ELR (cell line): ENCODE results near the gene FRMPD2.
"Not testable (repeated sequence)": the region's sequence is repeated elsewhere in the genome, so short reads cannot be mapped to it uniquely, and the experiment has no call there.

ENCODE experiments used
- DNase-seq: peaks from one replicate; pipeline ENCODE4 v3.0.0-alpha.2; 2015; ENCODE audit warnings: low read depth

Gene FRMPD2

DNA sequence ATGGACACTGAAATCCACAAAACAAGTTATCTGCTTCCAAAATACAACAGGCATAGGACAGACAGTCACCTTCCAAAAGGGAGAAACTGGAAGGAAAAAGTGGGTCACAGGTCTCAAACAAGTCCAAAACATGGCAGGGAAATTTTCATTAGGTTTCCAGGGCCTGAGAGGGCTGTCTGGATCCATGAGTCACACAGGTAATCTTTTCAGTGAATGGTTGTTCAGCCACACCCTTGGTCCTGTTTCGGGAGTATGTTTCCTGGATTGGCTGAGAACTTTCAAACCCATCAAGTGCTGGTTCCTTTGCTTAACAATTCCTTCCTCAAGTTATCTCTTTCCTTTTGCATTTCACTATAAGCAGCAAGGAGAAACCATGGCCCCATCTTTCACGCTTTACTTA lies 145.5 kb downstream of the FRMPD2 start:
- DNase-seq, result not testable (repeated sequence)

DNA sequence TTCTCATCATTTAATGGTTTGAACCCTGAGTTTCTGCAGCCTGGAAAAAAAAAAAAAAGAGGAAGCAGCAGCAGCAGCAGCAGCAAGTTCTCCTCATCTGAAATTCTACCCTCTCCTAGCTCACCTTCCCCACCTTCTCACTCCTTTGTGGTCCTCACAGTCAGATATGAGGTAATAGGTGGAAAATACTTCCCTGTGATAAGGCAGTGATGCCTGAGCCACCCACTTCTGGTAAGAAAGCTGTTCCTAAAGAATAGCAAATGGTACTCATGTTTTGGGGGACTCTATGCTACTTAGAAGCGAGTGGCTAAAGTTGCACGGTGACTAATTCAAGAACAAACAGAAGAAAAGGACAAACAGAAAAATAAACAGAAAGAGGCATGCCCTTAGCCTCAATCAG lies 148.2 kb downstream of the FRMPD2 start:
- not testable (repeated sequence) for DNase-seq

DNA sequence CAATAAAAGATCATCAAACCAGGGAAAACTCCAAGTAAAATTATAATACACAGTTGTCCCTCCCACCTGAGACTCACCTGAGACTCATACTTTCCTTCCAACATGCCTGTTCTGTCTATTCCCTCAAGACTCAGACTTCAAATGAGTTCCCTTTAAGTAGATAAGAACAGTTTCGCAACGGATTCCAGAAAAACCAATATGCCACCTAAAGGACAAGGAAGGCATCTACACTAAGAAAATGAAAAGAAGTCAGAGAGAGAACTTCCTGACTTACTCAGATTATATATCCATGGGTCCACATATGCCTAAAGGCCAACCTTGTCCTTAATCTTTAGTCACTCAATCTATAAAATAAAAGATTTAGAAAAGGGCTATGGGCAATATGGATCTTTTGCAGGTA lies 148.9 kb downstream of the FRMPD2 start:
- not testable (repeated sequence) for DNase-seq

DNA sequence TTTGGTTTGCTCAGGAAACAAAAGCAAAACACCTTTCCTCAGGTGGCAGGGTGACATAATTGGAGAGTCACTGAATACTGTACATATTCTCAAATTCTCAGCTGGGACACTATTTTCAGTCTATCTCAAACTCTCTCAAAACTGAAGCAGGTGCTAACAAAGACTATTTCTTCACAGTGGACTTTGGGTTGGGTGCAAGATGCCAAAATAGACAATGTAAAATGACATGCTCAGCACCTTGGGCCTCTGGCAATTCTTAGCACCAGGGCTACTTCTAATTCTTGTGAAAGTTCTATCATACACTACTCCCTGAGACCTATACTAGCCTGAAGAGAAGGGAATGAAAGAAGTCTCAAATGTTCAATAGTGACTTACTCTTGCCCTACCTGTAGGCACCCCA lies 151.9 kb downstream of the FRMPD2 start:
- DNase-seq, result not testable (repeated sequence)

DNA sequence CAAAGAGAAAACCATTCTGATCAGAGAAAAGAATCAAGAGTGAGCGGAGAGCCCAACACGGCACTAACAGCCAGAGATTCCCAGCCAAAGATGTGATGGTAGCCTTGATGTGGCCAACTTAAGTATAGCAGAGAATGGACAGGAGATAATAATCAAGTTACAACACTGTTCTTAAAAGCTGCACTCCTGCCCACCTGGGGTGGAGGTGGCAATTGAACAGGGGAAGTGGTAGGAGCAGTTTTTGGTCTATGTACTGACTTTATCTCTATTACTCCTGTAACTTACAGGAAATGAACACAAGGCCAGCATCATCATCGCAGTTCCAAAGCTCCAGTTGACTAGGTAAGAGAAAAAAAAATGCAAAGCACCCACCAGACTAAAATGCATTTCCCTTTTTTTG lies 164.2 kb downstream of the FRMPD2 start:
- DNase-seq, result not testable (repeated sequence)
